Urinary bladder (tissue), 4 donors: Measurements from ENCODE around the gene NOC3L. TPM values are rescaled to one million over a fixed set of nuclear protein-coding genes. Genes with fewer than 3 reads are reported as not detected.
"Not testable (repeated sequence)": the region's sequence is repeated elsewhere in the genome, so short reads cannot be mapped to it uniquely, and the experiment has no call there.

ENCODE experiments used
- DNase-seq: peaks from one replicate; pipeline ENCODE4 v3.0.0-alpha.2; 2015; ENCODE audit errors: extremely low spot score
- H3K27ac ChIP-seq: one replicate; pipeline ENCODE4 v1.5.1; 2013; ENCODE audit warnings: low read depth, mild to moderate bottlenecking, moderate library complexity
- H3K36me3 ChIP-seq: one replicate; pipeline ENCODE4 v1.6.1; 2013; ENCODE audit warnings: mild to moderate bottlenecking, moderate library complexity; ENCODE audit not compliant: insufficient read depth
- H3K4me1 ChIP-seq: one replicate; pipeline ENCODE4 v1.6.1; 2013; ENCODE audit warnings: mild to moderate bottlenecking, moderate library complexity; ENCODE audit not compliant: insufficient read depth
- H3K4me3 ChIP-seq: one replicate; pipeline ENCODE4 v1.5.1; 2013; ENCODE audit warnings: low read depth, low read length
- WGBS: extraction: QIAGEN DNeasy Blood & Tissue Kit; methylation state at CpG from one replicate; pipeline ENCODE4 v1.1.7; 2013; 5-methylcytosine and 5-hydroxymethylcytosine counted together
- polyA plus RNA-seq: library from polyadenylated mRNA; stranded (reverse); fragments of 200-250 nt; gene quantifications from one replicate; pipeline ENCODE4 v1.2.3, GENCODE V29; 2013
- total RNA-seq: library from RNA; depleted of rRNA; stranded (reverse); fragments of >200 nt; gene quantifications from one replicate; pipeline ENCODE4 v1.2.3, GENCODE V29; 2014
- donor health status: healthy with polysubstance abuse.
- donor health status: healthy.

Gene NOC3L
- total and polyA plus RNA-seq, 2 donors = 7.5 to 43.2 TPM

GRCh38 chr10:94392117-94392516, 29.4 kb upstream of the NOC3L start:
- H3K27ac ChIP-seq, H3K36me3 ChIP-seq, H3K4me3 ChIP-seq, DNase-seq, H3K4me1 ChIP-seq: not testable (repeated sequence)
- 87% methylated on average over 9 of the region's 9 CpGs for WGBS

GRCh38 chr10:94385733-94386132, 23.0 kb upstream of the NOC3L start:
- H3K4me1 ChIP-seq, H3K36me3 ChIP-seq, H3K4me3 ChIP-seq, H3K27ac ChIP-seq, DNase-seq: not testable (repeated sequence)
- WGBS = 94% methylated on average over 3 of the region's 3 CpGs

GRCh38 chr10:94383530-94383929, 20.8 kb upstream of the NOC3L start:
- WGBS = 93% methylated on average over 2 of the region's 2 CpGs
- H3K36me3 ChIP-seq = no peaks in the 10 kb centered on the region
- no peak for DNase-seq
- no peak overlapping the region for H3K27ac ChIP-seq
- H3K4me3 ChIP-seq = no peak overlapping the region
- no peaks in the 10 kb centered on the region for H3K4me1 ChIP-seq

- no peak overlapping the region for H3K4me3 ChIP-seq
- no peak for DNase-seq
- H3K27ac ChIP-seq = no peak overlapping the region
- WGBS = 53% methylated on average over 2 of the region's 2 CpGs
- H3K36me3 ChIP-seq = no peaks in the 10 kb centered on the region
- H3K4me1 ChIP-seq = no peaks in the 10 kb centered on the region
Observed at GRCh38 chr10:94376865-94377264, 14.1 kb upstream of the NOC3L start.

GRCh38 chr10:94375374-94375773, 12.6 kb upstream of the NOC3L start:
- DNase-seq = no peak
- no peaks in the 10 kb centered on the region for H3K36me3 ChIP-seq
- no peaks in the 10 kb centered on the region for H3K4me1 ChIP-seq
- H3K27ac ChIP-seq = no peak overlapping the region
- 99% methylated on average over 1 of the region's 1 CpG for WGBS
- no peak overlapping the region for H3K4me3 ChIP-seq

GRCh38 chr10:94370501-94370900, 7.8 kb upstream of the NOC3L start:
- WGBS = 61% methylated on average over 2 of the region's 2 CpGs
- no peak overlapping the region for H3K27ac ChIP-seq
- H3K36me3 ChIP-seq = no peaks in the 10 kb centered on the region
- H3K4me1 ChIP-seq = no peaks in the 10 kb centered on the region
- no peak for DNase-seq
- H3K4me3 ChIP-seq = no peak overlapping the region

- no peaks in the 10 kb centered on the region for H3K36me3 ChIP-seq
- DNase-seq = no peak
- peaks cover 2% of the 10 kb centered on the region for H3K4me1 ChIP-seq
- H3K27ac ChIP-seq = no peak overlapping the region
- no peak overlapping the region for H3K4me3 ChIP-seq
- 87% methylated on average over 3 of the region's 3 CpGs for WGBS
Observed at GRCh38 chr10:94366382-94366781, 3.6 kb upstream of the NOC3L start.

- H3K4me1 ChIP-seq = peaks cover 2% of the 10 kb centered on the region
- H3K36me3 ChIP-seq = no peaks in the 10 kb centered on the region
- H3K27ac ChIP-seq = no peak overlapping the region
- DNase-seq = no peak
- no peak overlapping the region for H3K4me3 ChIP-seq
- 82% methylated on average over 1 of the region's 1 CpG for WGBS
Observed at GRCh38 chr10:94364482-94364881, 1.7 kb upstream of the NOC3L start.

GRCh38 chr10:94363251-94363565, 469 bp upstream of the NOC3L start:
- Histone ChIP-seq H3K4me3 (peak overlapping the region; percentile 67), H3K36me3 (no peaks in the 10 kb centered on the region), H3K27ac (no peak overlapping the region), H3K4me1 (peaks cover 2% of the 10 kb centered on the region)
- 35% methylated on average over 8 of the region's 8 CpGs for WGBS
- DNase-seq = no peak

GRCh38 chr10:94361171-94361794, 1.5 kb downstream of the NOC3L start:
- no peak overlapping the region for H3K4me3 ChIP-seq

GRCh38 chr10:94358480-94358879, 4.3 kb downstream of the NOC3L start:
- Histone ChIP-seq H3K4me1 (peaks cover 2% of the 10 kb centered on the region), H3K4me3 (no peak overlapping the region), H3K36me3 (peaks cover 2% of the 10 kb centered on the region), H3K27ac (no peak overlapping the region)
- DNase-seq = no peak
- WGBS = 63% methylated on average over 2 of the region's 2 CpGs

More at GRCh38 chr10:94361171-94361794, 1.5 kb downstream of the NOC3L start:
- H3K36me3 ChIP-seq = peaks cover 2% of the 10 kb centered on the region
- DNase-seq = no peak
- 73% methylated on average over 4 of the region's 4 CpGs for WGBS
- H3K27ac ChIP-seq = no peak overlapping the region
- H3K4me1 ChIP-seq = peaks cover 2% of the 10 kb centered on the region

GRCh38 chr10:94357193-94357592, 5.5 kb downstream of the NOC3L start:
- DNase-seq = no peak
- Histone ChIP-seq H3K36me3 (peaks cover 4% of the 10 kb centered on the region), H3K27ac (no peak overlapping the region), H3K4me3 (no peak overlapping the region), H3K4me1 (peaks cover 2% of the 10 kb centered on the region)
- WGBS = 96% methylated on average over 3 of the region's 3 CpGs

- H3K4me1 ChIP-seq = no peaks in the 10 kb centered on the region
- H3K36me3 ChIP-seq = peaks cover 4% of the 10 kb centered on the region
- DNase-seq = no peak
- H3K4me3 ChIP-seq = no peak overlapping the region
- 97% methylated on average over 2 of the region's 2 CpGs for WGBS
- no peak overlapping the region for H3K27ac ChIP-seq
Observed at GRCh38 chr10:94355841-94356240, 6.9 kb downstream of the NOC3L start.

- H3K4me3 ChIP-seq = no peak overlapping the region
- peaks cover 4% of the 10 kb centered on the region for H3K36me3 ChIP-seq
- H3K4me1 ChIP-seq = no peaks in the 10 kb centered on the region
- no peak for DNase-seq
- no peak overlapping the region for H3K27ac ChIP-seq
- WGBS = 94% methylated on average over 3 of the region's 3 CpGs
Observed at GRCh38 chr10:94353336-94353735, 9.4 kb downstream of the NOC3L start.

- H3K36me3 ChIP-seq = peaks cover 2% of the 10 kb centered on the region
- H3K4me1 ChIP-seq = no peaks in the 10 kb centered on the region
- DNase-seq = no peak
- H3K4me3 ChIP-seq = no peak overlapping the region
- H3K27ac ChIP-seq = no peak overlapping the region
Observed at GRCh38 chr10:94351089-94351488, 11.7 kb downstream of the NOC3L start.
